PC-3 (cell line): ENCODE measurements around the gene PPCDC. TPM values are rescaled to one million over a fixed set of nuclear protein-coding genes. Genes with fewer than 3 reads are reported as not detected.

ENCODE experiments used
- ATAC-seq: fragments of 200-7000 bp; cut with Tn5 transposase; 2 replicates; pipeline ENCODE4 v1.9.1; 2020; ENCODE audit warnings: mild to moderate bottlenecking, moderate library complexity
- BruUV-seq: library from RNA; stranded (reverse); fragments of 400-500 nt; replicated peaks from 2 replicates; lab custom pipeline; 2021; lab: Mats Ljungman, UMichigan
- CTCF ChIA-PET: fragments of 300-600 bp; sonication (Branson Sonifier 250); formaldehyde crosslinking; loops from one replicate; lab custom pipeline; 2022; ENCODE audit warnings: antibody characterized with exemption; lab: Charles Lee
- POLR2A ChIA-PET: fragments of 300-600 bp; sonication (Branson Sonifier 250); formaldehyde crosslinking; loops from one replicate; lab custom pipeline; 2022; ENCODE audit warnings: antibody characterized with exemption; ENCODE audit not compliant: unreplicated experiment; lab: Charles Lee
- DNase-seq: peaks from one replicate; pipeline ENCODE4 v3.0.0-alpha.2; 2015
- H2AFZ ChIP-seq: fragments of 300-600 bp; sonication (generic); 2 replicates; pipeline ENCODE4 v1.6.0; 2016; ENCODE audit warnings: antibody characterized with exemption, low read length
- H3F3A ChIP-seq: fragments of 300-600 bp; sonication (generic); one replicate; pipeline ENCODE4 v1.6.0; 2017; ENCODE audit warnings: antibody characterized with exemption, low read length, control low read depth, mild to moderate bottlenecking; ENCODE audit not compliant: unreplicated experiment
- H3K27ac ChIP-seq: fragments of 300-600 bp; sonication (generic); 2 replicates; pipeline ENCODE4 v1.5.1; 2016; ENCODE audit warnings: mild to moderate bottlenecking, low read length
- H3K27me3 ChIP-seq: fragments of 300-600 bp; sonication (generic); 2 replicates; pipeline ENCODE4 v1.6.1; 2016; ENCODE audit warnings: low read length, mixed read lengths
- H3K36me3 ChIP-seq: fragments of 300-600 bp; sonication (generic); 2 replicates; pipeline ENCODE4 v1.6.1; 2016; ENCODE audit warnings: low read depth, mixed run types, low read length, mixed read lengths
- H3K4me1 ChIP-seq: fragments of 300-600 bp; sonication (generic); 2 replicates; pipeline ENCODE4 v1.5.1; 2016; ENCODE audit warnings: low read length; ENCODE audit not compliant: insufficient read depth
- H3K4me2 ChIP-seq: fragments of 300-600 bp; sonication (generic); 2 replicates; pipeline ENCODE4 v1.6.0; 2016; ENCODE audit warnings: low read length
- H3K4me3 ChIP-seq: fragments of 300-600 bp; sonication (generic); 2 replicates; pipeline ENCODE4 v1.5.1; 2016; ENCODE audit warnings: mild to moderate bottlenecking, low read length, mixed read lengths
- H3K79me2 ChIP-seq: fragments of 300-600 bp; sonication (generic); 2 replicates; pipeline ENCODE4 v1.6.1; 2017; ENCODE audit warnings: low read length, mixed read lengths
- H3K9ac ChIP-seq: fragments of 300-600 bp; sonication (generic); 2 replicates; pipeline ENCODE4 v1.6.0; 2016; ENCODE audit warnings: mild to moderate bottlenecking, low read length
- H3K9me2 ChIP-seq: fragments of 300-600 bp; sonication (generic); replicated peaks from 2 replicates; pipeline ENCODE4 v1.6.1; 2016; ENCODE audit warnings: mixed run types, low read length, mixed read lengths
- H3K9me3 ChIP-seq: fragments of 300-600 bp; sonication (generic); 2 replicates; pipeline ENCODE4 v1.6.1; 2016; ENCODE audit warnings: low read length, mixed read lengths
- H4K20me1 ChIP-seq: fragments of 300-600 bp; sonication (generic); 2 replicates; pipeline ENCODE4 v1.6.1; 2016; ENCODE audit warnings: low read length, mixed read lengths
- EZH2 ChIP-seq: fragments of 300-600 bp; sonication (generic); IDR thresholded peaks from one replicate; pipeline ENCODE4 v1.6.1; 2017; ENCODE audit warnings: antibody characterized with exemption, mild to moderate bottlenecking, low read length; ENCODE audit not compliant: unreplicated experiment
- EZH2phosphoT487 ChIP-seq: fragments of 300-600 bp; sonication (generic); IDR thresholded peaks from 2 replicates; pipeline ENCODE4 v1.6.1; 2018; ENCODE audit warnings: mild to moderate bottlenecking, antibody characterized with exemption, low read length, borderline replicate concordance
- intact Hi-C: fragments of 100-400 bp; cut with micrococcal nuclease; formaldehyde crosslinking; loops from 2 replicates; pipeline ENCODE4 v1.9.0; 2023
- total RNA-seq: library from RNA; depleted of rRNA; stranded (reverse); fragments of >200 nt; gene quantifications from 2 replicates; pipeline ENCODE4 v1.2.3, GENCODE V29; 2014
- TF ChIP-seq, protein P1 (sequence below): fragments of 300-600 bp; sonication (generic); conservative IDR thresholded peaks from 2 replicates; pipeline ENCODE4 v1.5.1; 2017; ENCODE audit warnings: antibody characterized with exemption, low read depth, mild to moderate bottlenecking, low read length

Gene PPCDC
- total RNA-seq, 1 experiment from 2014 or later: 31.5 TPM

DNA sequence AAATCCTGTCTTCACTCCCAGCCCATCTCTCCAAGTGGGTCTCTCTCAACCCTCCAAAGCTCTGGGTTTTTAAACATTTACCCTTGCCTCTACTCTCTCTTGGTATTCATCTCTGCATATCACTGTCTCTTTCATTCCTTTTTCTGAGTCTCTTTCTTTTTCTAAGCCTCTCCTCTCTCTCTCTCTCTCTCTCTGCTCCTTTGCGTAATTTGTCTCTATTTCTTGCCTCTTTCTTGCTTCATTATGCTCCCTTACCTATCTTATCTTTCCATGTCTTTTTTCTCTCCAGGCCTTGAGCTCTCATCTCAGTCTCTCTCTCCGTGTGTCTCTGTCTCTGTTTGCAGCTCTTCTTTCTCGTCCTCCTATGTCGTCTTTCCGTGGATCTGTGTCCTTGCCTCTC lies 28.7 kb upstream of the PPCDC start:
- TF ChIP-seq EZH2phosphoT487: no peak
- TF ChIP-seq, protein P1, sequence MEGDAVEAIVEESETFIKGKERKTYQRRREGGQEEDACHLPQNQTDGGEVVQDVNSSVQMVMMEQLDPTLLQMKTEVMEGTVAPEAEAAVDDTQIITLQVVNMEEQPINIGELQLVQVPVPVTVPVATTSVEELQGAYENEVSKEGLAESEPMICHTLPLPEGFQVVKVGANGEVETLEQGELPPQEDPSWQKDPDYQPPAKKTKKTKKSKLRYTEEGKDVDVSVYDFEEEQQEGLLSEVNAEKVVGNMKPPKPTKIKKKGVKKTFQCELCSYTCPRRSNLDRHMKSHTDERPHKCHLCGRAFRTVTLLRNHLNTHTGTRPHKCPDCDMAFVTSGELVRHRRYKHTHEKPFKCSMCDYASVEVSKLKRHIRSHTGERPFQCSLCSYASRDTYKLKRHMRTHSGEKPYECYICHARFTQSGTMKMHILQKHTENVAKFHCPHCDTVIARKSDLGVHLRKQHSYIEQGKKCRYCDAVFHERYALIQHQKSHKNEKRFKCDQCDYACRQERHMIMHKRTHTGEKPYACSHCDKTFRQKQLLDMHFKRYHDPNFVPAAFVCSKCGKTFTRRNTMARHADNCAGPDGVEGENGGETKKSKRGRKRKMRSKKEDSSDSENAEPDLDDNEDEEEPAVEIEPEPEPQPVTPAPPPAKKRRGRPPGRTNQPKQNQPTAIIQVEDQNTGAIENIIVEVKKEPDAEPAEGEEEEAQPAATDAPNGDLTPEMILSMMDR: no peak
- no peak for TF ChIP-seq EZH2
- H3K4me3 ChIP-seq: no peak overlapping the region
- peaks cover 4% of the 10 kb centered on the region; the same call in 1 of the 2 replicates for H3K4me1 ChIP-seq
- no peak overlapping the region for H3K27ac ChIP-seq
- no peaks in the 10 kb centered on the region for H3F3A ChIP-seq
- no peak overlapping the region for H3K9ac ChIP-seq
- peak overlapping the region; percentile 59; the same call in 1 of the 2 replicates for H2AFZ ChIP-seq
- no TSS peak for BruUV-seq
- no peaks in the 10 kb centered on the region; the same call in 1 of the 2 replicates for H3K27me3 ChIP-seq
- H4K20me1 ChIP-seq: no peaks in the 10 kb centered on the region
- intact Hi-C loops: no loop called here
- H3K9me2 ChIP-seq: no peaks in the 10 kb centered on the region
- no peaks in the 10 kb centered on the region for H3K79me2 ChIP-seq
- peak overlapping the region; percentile 48; the same call in 1 of the 2 replicates for H3K4me2 ChIP-seq
- POLR2A ChIA-PET: interaction anchor here (0.5 to 0.6 kb wide), 4 partner anchors 30 to 364 kb away, joined by 3 to 4 read pairs (median 3); no protein-coding TSS in a partner anchor
- no peaks in the 10 kb centered on the region for H3K9me3 ChIP-seq
- DNase-seq (no peak), ATAC-seq (no peak)
- H3K36me3 ChIP-seq: no peaks in the 10 kb centered on the region
- CTCF ChIA-PET: interaction anchor here (0.6 kb wide), 1 partner anchor 19 kb away, joined by 3 read pairs; no protein-coding TSS in a partner anchor

DNA sequence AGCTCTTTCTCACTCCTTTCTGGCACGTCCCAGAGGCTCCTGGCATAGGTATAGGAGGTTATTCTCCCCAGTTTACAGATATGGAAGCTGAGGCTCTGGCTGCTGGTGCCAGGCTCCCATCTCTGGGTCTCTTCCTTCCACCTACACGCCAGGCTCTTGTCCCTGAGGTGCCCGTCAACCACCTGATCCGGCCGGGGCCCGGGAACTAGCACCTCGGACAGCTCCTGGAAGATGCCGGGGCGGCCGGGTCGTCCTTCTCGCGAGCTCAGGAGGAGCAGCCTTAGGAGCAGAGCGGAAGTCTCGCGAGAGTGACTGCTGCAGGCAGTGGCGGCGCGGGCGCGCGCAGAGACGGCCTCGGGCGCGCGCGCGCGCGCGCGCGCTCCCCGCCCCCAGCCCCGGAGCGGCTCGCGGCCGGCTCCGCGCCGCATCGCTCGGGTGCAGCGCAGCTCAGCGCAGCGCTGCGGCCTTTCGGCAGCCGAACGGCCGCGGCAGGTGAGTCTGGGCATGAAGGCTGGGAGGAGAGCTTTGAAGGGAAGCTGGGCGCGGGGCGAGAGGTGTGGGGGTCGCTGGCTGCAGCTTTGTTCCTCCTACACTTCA lies 28.1 kb upstream of the PPCDC start, which contains the start of gene SCAMP5:
SCAMP5 (plus strand) TSS at position 382 of the 597 bp plus-strand sequence. CDS start 16,277 bp downstream, outside the sequence.
- peak within 1 kb of the TSS; percentile 87 for H2AFZ ChIP-seq
- BruUV-seq: no TSS peak
- ChIA-PET POLR2A (interaction anchor here (0.5 to 0.6 kb wide), 4 partner anchors 31 to 365 kb away, joined by 3 to 4 read pairs (median 3); no protein-coding TSS in a partner anchor), CTCF (interaction anchor here (0.6 kb wide), 2 partner anchors 19 to 373 kb away, joined by 3 read pairs; partner anchors contain the start of gene MAN2C1)
- DNase-seq (peak; percentile 91), ATAC-seq (peak; percentile 94)
- no peaks in the 10 kb centered on the region for H4K20me1 ChIP-seq
- peak within 1 kb of the TSS; percentile 68 for H3K4me3 ChIP-seq
- TF ChIP-seq EZH2phosphoT487: no peak
- TF ChIP-seq, protein P1: no peak
- peak within 1 kb of the TSS; percentile 92 for H3K4me2 ChIP-seq
- H3K27ac ChIP-seq: no peak within 1 kb of the TSS
- peaks cover 4% of the 10 kb centered on the region; the same call in 1 of the 2 replicates for H3K4me1 ChIP-seq
- intact Hi-C loops: no loop called here
- H3K27me3 ChIP-seq: no peaks in the 10 kb centered on the region; the same call in 1 of the 2 replicates
- no peaks in the 10 kb centered on the region for H3K79me2 ChIP-seq
- H3F3A ChIP-seq: no peaks in the 10 kb centered on the region
- H3K36me3 ChIP-seq: no peaks in the 10 kb centered on the region
- H3K9me2 ChIP-seq: no peaks in the 10 kb centered on the region
- peak within 1 kb of the TSS; percentile 58; the same call in 1 of the 2 replicates for H3K9ac ChIP-seq
- no peaks in the 10 kb centered on the region for H3K9me3 ChIP-seq
